NCI-H1105 treated with DMSO at 0.1 percent for 48 hours (cell line): Measurements from ENCODE around the gene SETBP1.

Experiments
- DNase-seq: peaks from one replicate; lab custom pipeline; 2025; lab: John Stamatoyannopoulos, UW

SETBP1 gene

GRCh38 chr18:44759925-44760342, 79.2 kb downstream of the SETBP1 start:
- DNase-seq = no peak

GRCh38 chr18:44761812-44762211, 81.1 kb downstream of the SETBP1 start:
- DNase-seq = no peak

- no peak for DNase-seq
These were observed 82.6 kb downstream of the SETBP1 start for GRCh38 chr18:44763327-44763726.

GRCh38 chr18:44764863-44765262, 84.2 kb downstream of the SETBP1 start:
- no peak for DNase-seq

DNA sequence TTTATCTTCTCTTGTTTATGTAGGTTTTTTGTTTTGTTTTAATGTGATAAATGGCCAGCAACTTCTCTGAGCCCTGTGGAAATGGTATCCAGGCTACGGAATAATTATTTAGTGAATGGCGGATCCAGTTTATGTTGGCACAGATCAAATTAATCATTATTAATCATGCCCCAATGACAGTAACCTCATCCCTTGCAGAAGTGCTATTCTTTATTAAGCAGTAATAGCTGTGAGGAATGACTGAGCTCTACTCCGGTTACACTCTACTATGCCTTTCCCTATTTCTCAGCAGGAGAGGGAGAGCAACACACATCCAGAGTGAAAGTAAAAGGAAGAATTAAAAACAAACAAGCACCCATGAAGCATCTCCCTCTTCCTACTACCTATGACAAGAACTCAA, 84.8 kb downstream of the SETBP1 start:
- no peak for DNase-seq

DNA sequence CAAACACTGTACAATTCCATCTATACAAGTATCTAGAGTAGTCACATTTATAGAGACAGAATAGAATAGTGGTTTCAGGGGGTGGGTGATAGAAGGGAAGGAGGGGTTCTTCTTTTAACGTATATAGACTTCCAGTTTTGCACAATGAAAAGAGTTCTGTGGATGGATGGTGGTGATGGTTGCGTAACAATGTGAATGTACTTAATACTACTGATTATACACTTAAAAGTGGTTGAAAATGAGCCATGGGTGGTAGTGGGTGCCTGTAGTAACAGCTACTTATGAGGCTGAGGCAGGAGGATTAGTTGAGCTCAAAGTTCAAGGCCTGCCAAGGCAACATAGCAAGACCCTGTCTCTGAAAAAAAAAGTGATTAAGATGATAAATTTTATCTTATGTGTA, 85.8 kb downstream of the SETBP1 start:
- DNase-seq = no peak

DNA sequence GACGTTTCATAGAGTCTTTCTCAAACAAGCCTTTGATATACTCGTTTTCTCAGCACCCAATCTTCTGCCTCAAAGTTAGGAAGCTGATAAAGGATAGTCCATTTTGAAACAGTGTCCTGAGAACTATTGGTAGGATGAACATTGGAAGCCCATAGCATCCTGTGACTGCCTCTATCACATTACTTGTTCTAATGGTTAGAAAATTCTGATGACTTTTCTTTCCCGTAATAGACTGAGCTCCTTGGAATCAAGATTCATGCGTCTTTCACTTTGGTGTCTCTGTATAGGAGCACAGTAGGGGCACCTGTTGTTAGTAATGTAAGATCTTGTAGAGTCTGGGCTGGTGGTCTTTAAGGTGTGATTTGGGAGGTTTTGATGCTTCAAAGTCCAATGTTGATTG, 87.1 kb downstream of the SETBP1 start:
- DNase-seq = no peak

- DNase-seq = no peak
These were observed 90.0 kb downstream of the SETBP1 start for GRCh38 chr18:44770641-44771040.

- no peak for DNase-seq
These were observed 90.9 kb downstream of the SETBP1 start for GRCh38 chr18:44771572-44771955.

DNA sequence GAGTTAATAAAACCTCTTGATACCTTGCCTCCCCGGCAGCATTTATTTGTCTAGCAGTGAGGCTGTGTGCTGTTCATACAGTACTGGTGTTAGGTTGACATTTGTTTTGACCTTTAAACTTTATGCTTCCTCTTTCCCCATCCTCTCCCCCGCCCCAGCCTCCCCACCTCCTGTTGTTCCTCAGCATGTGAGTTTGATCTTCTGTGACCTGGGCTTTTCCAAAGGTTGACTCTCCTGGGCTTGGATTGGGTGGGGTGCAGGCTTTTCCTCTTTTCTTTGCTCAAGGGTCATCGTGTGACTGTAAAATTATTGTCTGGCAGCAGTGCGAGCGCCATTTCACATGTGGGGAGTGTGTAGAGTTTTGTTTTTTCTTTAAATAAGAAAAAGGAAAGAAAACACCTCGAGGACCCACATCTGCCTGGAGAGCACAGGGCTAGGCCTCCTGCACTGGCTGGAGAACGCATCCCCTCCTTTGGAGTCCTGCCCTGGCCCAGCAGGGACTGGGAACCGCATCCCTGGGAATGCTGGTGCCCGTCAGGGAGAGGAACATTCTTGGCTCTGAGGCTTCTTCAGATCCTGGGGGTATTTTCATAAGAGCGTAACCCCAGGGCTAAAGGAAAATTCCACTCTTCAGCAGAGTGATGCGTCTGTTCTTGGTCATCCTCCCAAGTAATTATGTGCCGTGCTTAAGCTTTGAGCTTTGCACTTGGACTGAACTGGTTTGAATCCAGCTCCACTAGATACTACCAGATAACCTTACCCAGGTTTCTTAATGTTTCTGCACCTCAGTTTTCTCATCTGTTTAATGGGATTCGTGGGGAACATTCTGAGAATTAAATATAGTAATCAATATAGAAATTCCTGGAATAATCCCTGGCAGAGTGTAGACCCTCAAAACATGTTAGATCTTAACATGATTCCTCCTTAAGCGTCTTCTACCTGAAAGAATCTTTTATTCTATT, 91.5 kb downstream of the SETBP1 start:
- DNase-seq = no peak

GRCh38 chr18:44773640-44774155, 93.0 kb downstream of the SETBP1 start:
- DNase-seq = no peak

GRCh38 chr18:44774191-44774590, 93.5 kb downstream of the SETBP1 start:
- no peak for DNase-seq

GRCh38 chr18:44777457-44778192, 96.9 kb downstream of the SETBP1 start:
- DNase-seq = no peak

GRCh38 chr18:44778788-44779187, 98.1 kb downstream of the SETBP1 start:
- DNase-seq = no peak

DNA sequence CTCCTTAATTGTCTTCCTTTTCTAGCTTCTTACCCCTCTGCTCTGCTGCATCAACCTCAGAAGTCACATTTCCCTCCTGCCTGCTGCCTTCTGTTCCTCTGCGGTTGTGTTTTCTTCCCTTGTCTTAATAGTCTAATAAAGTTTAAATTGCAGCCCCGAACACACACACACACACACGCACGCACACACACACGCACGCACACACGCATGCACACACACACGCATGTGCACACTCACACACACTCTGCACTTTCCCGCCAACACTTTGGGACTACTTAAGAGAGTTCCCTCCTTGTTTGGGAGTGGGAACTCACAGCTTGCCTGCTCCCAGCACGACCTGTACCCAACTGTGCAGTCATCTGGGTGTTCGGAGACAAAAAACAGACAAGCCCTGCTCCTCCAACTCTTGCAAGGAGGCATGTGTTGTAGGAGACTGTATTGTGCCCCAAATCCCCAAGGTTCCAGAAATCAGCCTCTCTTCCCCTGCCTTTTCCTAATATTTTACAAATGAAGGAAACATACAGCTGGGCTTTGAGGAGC, 99.1 kb downstream of the SETBP1 start:
- no peak for DNase-seq

GRCh38 chr18:44781886-44782285, 101.2 kb downstream of the SETBP1 start:
- no peak for DNase-seq

DNA sequence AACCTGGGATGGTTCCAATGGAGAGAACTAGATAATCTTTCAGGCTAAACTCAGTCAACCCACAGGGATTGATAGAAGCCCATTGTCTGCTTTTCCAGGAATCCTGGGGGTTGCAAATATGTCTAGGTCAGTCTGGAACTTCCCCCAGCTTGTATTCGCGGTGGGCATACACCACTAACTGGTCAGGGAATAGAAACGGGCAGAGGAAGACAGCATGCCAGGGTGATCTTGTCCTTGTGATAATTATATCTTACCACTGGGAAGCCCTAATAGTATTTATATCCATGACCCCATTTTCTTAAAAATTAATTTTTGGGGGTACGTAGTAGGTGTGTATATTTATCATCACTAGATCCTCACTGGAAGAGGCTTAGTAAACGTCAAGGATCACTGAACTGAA, 101.9 kb downstream of the SETBP1 start:
- no peak for DNase-seq

DNA sequence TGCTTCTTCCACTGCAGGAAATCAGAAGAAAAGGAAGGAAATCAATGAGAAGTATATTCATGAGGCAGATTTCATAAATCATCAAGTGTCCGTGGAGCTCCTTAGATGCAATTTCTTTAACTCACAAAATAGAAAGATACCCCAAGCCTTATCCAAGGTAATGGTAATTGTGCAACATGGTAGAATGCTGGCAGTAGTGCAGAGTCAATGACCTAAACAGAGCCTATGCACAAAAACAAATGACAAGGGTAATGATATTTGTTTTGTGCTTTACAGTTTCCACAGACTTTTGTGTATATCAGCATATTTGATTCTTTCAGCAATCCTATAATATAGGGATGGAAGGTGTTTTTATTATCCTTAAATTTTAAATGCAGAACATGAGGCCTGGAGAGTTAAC, 102.7 kb downstream of the SETBP1 start:
- DNase-seq = no peak

GRCh38 chr18:44786257-44786656, 105.6 kb downstream of the SETBP1 start:
- no peak for DNase-seq

DNA sequence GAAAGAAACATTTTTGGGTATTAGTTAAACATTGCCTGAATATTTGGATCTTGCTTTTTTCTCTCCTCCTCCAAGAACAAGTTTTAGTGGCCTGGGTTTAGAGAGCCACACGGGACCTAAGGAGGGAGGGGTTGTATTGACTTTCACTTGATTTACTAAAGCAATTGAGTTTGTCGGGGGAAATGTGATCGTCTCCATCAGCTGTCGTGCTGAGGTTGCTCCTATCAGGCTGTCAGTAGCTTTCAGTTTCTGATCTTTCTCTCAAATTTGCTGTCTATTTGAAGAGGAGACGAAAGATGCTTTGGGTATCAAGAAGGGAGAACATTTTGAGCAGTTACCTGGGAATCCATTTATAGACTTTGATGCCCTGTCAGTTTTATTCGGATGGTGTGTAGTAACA, 106.0 kb downstream of the SETBP1 start:
- DNase-seq = no peak

DNA sequence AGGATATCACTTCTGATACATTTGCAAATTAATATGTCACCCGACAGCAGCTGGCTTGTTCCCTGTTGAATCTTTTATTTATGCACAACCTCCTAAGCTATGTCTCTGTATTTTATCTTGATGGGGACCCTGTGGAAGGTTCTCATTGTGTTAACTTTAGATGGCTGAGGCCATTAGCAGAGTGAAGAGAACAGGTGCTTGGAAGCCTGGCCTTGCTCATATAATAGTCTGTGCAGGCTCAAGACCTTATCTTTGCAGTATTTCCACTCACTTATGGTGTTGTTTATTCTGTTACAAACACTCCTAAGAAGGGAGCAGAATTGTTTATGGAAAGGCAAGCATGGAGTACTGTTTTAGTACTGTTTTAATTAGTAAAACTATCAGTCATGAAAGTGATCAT, 107.6 kb downstream of the SETBP1 start:
- DNase-seq = no peak

DNA sequence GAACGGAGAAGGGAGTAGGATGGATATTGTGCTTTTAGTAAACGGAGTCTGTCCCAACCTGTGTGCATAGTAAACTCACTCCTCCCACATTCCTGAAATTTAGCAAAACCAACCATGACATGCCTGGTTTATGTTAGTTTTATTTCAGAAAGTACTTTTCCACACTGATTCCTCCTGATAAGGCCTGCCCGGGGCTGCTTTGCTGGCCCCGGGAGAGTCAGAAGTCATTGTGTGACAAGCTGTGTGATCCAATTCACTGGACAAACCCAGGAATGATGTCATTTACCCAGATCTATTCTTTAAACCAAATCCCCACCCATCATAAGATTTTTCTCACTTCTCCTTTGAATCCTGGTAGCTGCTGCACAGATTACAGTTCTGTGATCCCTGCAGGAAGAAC, 109.0 kb downstream of the SETBP1 start:
- no peak for DNase-seq

GRCh38 chr18:44790860-44791259, 110.2 kb downstream of the SETBP1 start:
- DNase-seq = no peak
